Thymus (tissue), 11 donors: ENCODE measurements around the gene LARP1. TPM values are rescaled to one million over a fixed set of nuclear protein-coding genes. Genes with fewer than 3 reads are reported as not detected.
A peak's percentile ranks its signal among the peaks of the same experiment; 100 is the strongest.

Source experiments
- DNase-seq, 9 donors: peaks; one replicate each; pipeline ENCODE4 v3.0.0-alpha.2; 2013; ENCODE audit warnings: low spot score in 9 of 9, low read depth in 6 of 9, missing footprints in 1 of 9
- H3K27ac ChIP-seq, 2 donors: one replicate each; pipeline ENCODE4 v1.5.1; 2013; ENCODE audit warnings: control low read depth in 1 of 2, low read depth in 1 of 2, low read length in 1 of 2, mild to moderate bottlenecking in 1 of 2, moderate library complexity in 1 of 2
- H3K27me3 ChIP-seq, 2 donors: one replicate each; pipeline ENCODE4 v1.5.1; 2013; ENCODE audit warnings: low read length in 1 of 2; ENCODE audit not compliant: control insufficient read depth in 2 of 2, insufficient read depth in 1 of 2
- H3K36me3 ChIP-seq, 2 donors: one replicate each; pipeline ENCODE4 v1.5.1; 2013; ENCODE audit warnings: low read length in 1 of 2, mild to moderate bottlenecking in 1 of 2, moderate library complexity in 1 of 2; ENCODE audit not compliant: control insufficient read depth in 2 of 2, insufficient read depth in 2 of 2
- H3K4me1 ChIP-seq, 2 donors: one replicate each; pipeline ENCODE4 v1.5.1; 2013; ENCODE audit warnings: low read length in 2 of 2; ENCODE audit not compliant: control insufficient read depth in 2 of 2, insufficient read depth in 2 of 2
- H3K4me3 ChIP-seq, 2 donors: one replicate each; pipeline ENCODE4 v1.5.1; 2013; ENCODE audit warnings: low read length in 2 of 2, control low read depth in 1 of 2, mild to moderate bottlenecking in 1 of 2
- H3K9me3 ChIP-seq, 2 donors: one replicate each; pipeline ENCODE4 v1.5.1; 2013; ENCODE audit warnings: low read length in 1 of 2, mild to moderate bottlenecking in 1 of 2; ENCODE audit not compliant: control insufficient read depth in 2 of 2, insufficient read depth in 1 of 2
- WGBS: extraction: QIAGEN DNeasy Blood & Tissue Kit; methylation state at CpG from one replicate; pipeline ENCODE4 v1.1.7; 2013; 5-methylcytosine and 5-hydroxymethylcytosine counted together
- polyA plus RNA-seq: library from polyadenylated mRNA; stranded (reverse); fragments of 200-250 nt; gene quantifications from one replicate; pipeline ENCODE4 v1.2.3, GENCODE V29; 2013
- total RNA-seq: library from RNA; stranded (reverse); fragments of 120-200 nt; gene quantifications from one replicate; pipeline ENCODE4 v1.2.4, GENCODE V29; 2013
- donor health status: healthy.

Gene LARP1
- total and polyA plus RNA-seq, 2 donors: 25.7 to 28.5 TPM

- Histone ChIP-seq H3K27ac (no peak overlapping the region), H3K9me3 (no peaks in the 10 kb centered on the region), H3K4me3 (no peak overlapping the region), H3K4me1 (peaks cover 0 to 32% of the 10 kb centered on the region in 2 donors), H3K36me3 (peaks cover 4 to 15% of the 10 kb centered on the region in 2 donors), H3K27me3 (no peaks in the 10 kb centered on the region)
- DNase-seq: no peak
- 61% methylated on average over 1 of the region's 1 CpG for WGBS
Measured at GRCh38 chr5:154780128-154780527, 25.0 kb downstream of the LARP1 start.

GRCh38 chr5:154782326-154782725, 27.1 kb downstream of the LARP1 start:
- Histone ChIP-seq H3K27me3 (no peaks in the 10 kb centered on the region), H3K36me3 (peaks cover 4 to 9% of the 10 kb centered on the region in 2 donors), H3K27ac (no peak overlapping the region), H3K4me3 (no peak overlapping the region), H3K4me1 (peaks cover 0 to 29% of the 10 kb centered on the region in 2 donors), H3K9me3 (no peaks in the 10 kb centered on the region)
- DNase-seq: no peak
- 86% methylated on average over 4 of the region's 4 CpGs for WGBS

GRCh38 chr5:154782812-154783592, 27.8 kb downstream of the LARP1 start:
- peaks cover 4 to 11% of the 10 kb centered on the region in 2 donors for H3K36me3 ChIP-seq
- no peaks in the 10 kb centered on the region for H3K27me3 ChIP-seq
- DNase-seq: no peak
- no peaks in the 10 kb centered on the region for H3K9me3 ChIP-seq
- peak overlapping the region in 1 of 2 donors; percentile 13 for H3K27ac ChIP-seq
- peaks cover 2 to 29% of the 10 kb centered on the region in 2 donors for H3K4me1 ChIP-seq
- WGBS: 88% methylated on average over 1 of the region's 1 CpG
- no peak overlapping the region for H3K4me3 ChIP-seq

GRCh38 chr5:154783774-154784460, 28.7 kb downstream of the LARP1 start:
- no peaks in the 10 kb centered on the region for H3K9me3 ChIP-seq
- 92% methylated on average over 11 of the region's 11 CpGs for WGBS
- H3K27me3 ChIP-seq: no peaks in the 10 kb centered on the region
- DNase-seq: no peak
- peaks cover 4 to 11% of the 10 kb centered on the region in 2 donors for H3K36me3 ChIP-seq
- H3K4me1 ChIP-seq: peaks cover 4 to 31% of the 10 kb centered on the region in 2 donors
- H3K27ac ChIP-seq: no peak overlapping the region
- no peak overlapping the region for H3K4me3 ChIP-seq

GRCh38 chr5:154784856-154785255, 29.7 kb downstream of the LARP1 start:
- no peaks in the 10 kb centered on the region for H3K9me3 ChIP-seq
- H3K27me3 ChIP-seq: no peaks in the 10 kb centered on the region
- H3K4me1 ChIP-seq: peaks cover 4 to 24% of the 10 kb centered on the region in 2 donors
- no peak overlapping the region for H3K27ac ChIP-seq
- peaks cover 4 to 12% of the 10 kb centered on the region in 2 donors for H3K36me3 ChIP-seq
- DNase-seq: no peak
- 97% methylated on average over 2 of the region's 2 CpGs for WGBS
- no peak overlapping the region for H3K4me3 ChIP-seq

GRCh38 chr5:154786414-154786813, 31.2 kb downstream of the LARP1 start:
- Histone ChIP-seq H3K36me3 (peaks cover 10 to 23% of the 10 kb centered on the region in 2 donors), H3K4me1 (peaks cover 4 to 16% of the 10 kb centered on the region in 2 donors), H3K4me3 (no peak overlapping the region), H3K27me3 (no peaks in the 10 kb centered on the region), H3K9me3 (no peaks in the 10 kb centered on the region), H3K27ac (no peak overlapping the region)
- no peak for DNase-seq
- WGBS: 92% methylated on average over 2 of the region's 2 CpGs

GRCh38 chr5:154788212-154788611, 33.0 kb downstream of the LARP1 start:
- Histone ChIP-seq H3K4me3 (no peak overlapping the region), H3K27ac (no peak overlapping the region), H3K27me3 (no peaks in the 10 kb centered on the region), H3K9me3 (no peaks in the 10 kb centered on the region), H3K36me3 (peaks cover 28 to 35% of the 10 kb centered on the region in 2 donors), H3K4me1 (peaks cover 4 to 16% of the 10 kb centered on the region in 2 donors)
- 53% methylated on average over 5 of the region's 5 CpGs for WGBS
- DNase-seq: no peak

- no peak overlapping the region for H3K27ac ChIP-seq
Measured at GRCh38 chr5:154791535-154791934, 36.4 kb downstream of the LARP1 start.

More at GRCh38 chr5:154791535-154791934, 36.4 kb downstream of the LARP1 start:
- no peak for DNase-seq
- 95% methylated on average over 3 of the region's 3 CpGs for WGBS
- Histone ChIP-seq H3K36me3 (peaks cover 47 to 61% of the 10 kb centered on the region in 2 donors), H3K27me3 (no peaks in the 10 kb centered on the region), H3K4me3 (no peak overlapping the region), H3K9me3 (no peaks in the 10 kb centered on the region), H3K4me1 (peaks cover 4 to 5% of the 10 kb centered on the region in 2 donors)
